Embryonic facial prominence (tissue), 1 donor: Measurements from ENCODE around the gene GRIN1.

ENCODE experiments used
- DNase-seq: peaks from one replicate; pipeline ENCODE4 v3.0.0-alpha.2; 2016; ENCODE audit errors: extremely low spot score

The GRIN1 gene

GRCh38 chr9:137178201-137178938 is 39.4 kb downstream of the GRIN1 start:
- no peak for DNase-seq

GRCh38 chr9:137178939-137179630 is 40.1 kb downstream of the GRIN1 start:
- DNase-seq, result no peak

- no peak for DNase-seq
Observed at GRCh38 chr9:137179761-137180160, 40.8 kb downstream of the GRIN1 start.

- no peak for DNase-seq
Observed at GRCh38 chr9:137180491-137180890, 41.5 kb downstream of the GRIN1 start.

- no peak for DNase-seq
Observed at GRCh38 chr9:137181680-137182079, 42.7 kb downstream of the GRIN1 start.

GRCh38 chr9:137182836-137183235 is 43.9 kb downstream of the GRIN1 start:
- DNase-seq, result no peak

- DNase-seq, result no peak
Observed at GRCh38 chr9:137183980-137184595, 45.1 kb downstream of the GRIN1 start.

GRCh38 chr9:137184881-137185660 is 46.1 kb downstream of the GRIN1 start:
- DNase-seq, result no peak

- no peak for DNase-seq
Observed at GRCh38 chr9:137185921-137186320, 47.0 kb downstream of the GRIN1 start.

- DNase-seq, result no peak
Observed at GRCh38 chr9:137186385-137186784, 47.4 kb downstream of the GRIN1 start.

GRCh38 chr9:137187386-137187785 is 48.4 kb downstream of the GRIN1 start:
- DNase-seq, result no peak

GRCh38 chr9:137188086-137188489 is 49.1 kb downstream of the GRIN1 start:
- no peak for DNase-seq

GRCh38 chr9:137188490-137189296 is 49.7 kb downstream of the GRIN1 start, which contains the start of the genes ANAPC2 and SSNA1:
Gene ANAPC2 (minus strand): TSS chr9:137188560. CDS start chr9:137188532, 28 bp downstream.
Gene SSNA1 (plus strand): TSS chr9:137188676. CDS start chr9:137188727, 51 bp downstream.
- DNase-seq, result peak; percentile 66

GRCh38 chr9:137189297-137190295 is 50.6 kb downstream of the GRIN1 start:
- DNase-seq, result no peak

- no peak for DNase-seq
Observed at GRCh38 chr9:137190315-137190856, 51.4 kb downstream of the GRIN1 start.

GRCh38 chr9:137191245-137191644 is 52.3 kb downstream of the GRIN1 start:
- no peak for DNase-seq

- no peak for DNase-seq
Observed at GRCh38 chr9:137191691-137192447, 52.9 kb downstream of the GRIN1 start.

- DNase-seq, result no peak
Observed at GRCh38 chr9:137192448-137192780, 53.5 kb downstream of the GRIN1 start.

GRCh38 chr9:137192859-137193258 is 53.9 kb downstream of the GRIN1 start:
- DNase-seq, result no peak
